HepG2 (cell line): ENCODE measurements around the gene PIANP. TPM values are rescaled to one million over a fixed set of nuclear protein-coding genes. Genes with fewer than 3 reads are reported as not detected.
A peak's percentile ranks its signal among the peaks of the same experiment; 100 is the strongest.

Experiments
- EZH2 ChIP-seq: conservative IDR thresholded peaks from 2 replicates; pipeline ENCODE4 v1.6.1; 2012; ENCODE audit warnings: mild to moderate bottlenecking, low read depth, low read length, moderate library complexity
- GATAD1 ChIP-seq: IDR thresholded peaks from 2 replicates; pipeline ENCODE4 v1.6.1; 2016; ENCODE audit warnings: missing genetic modification reagents, missing compliant biosample characterization
- ISX ChIP-seq: sonication (generic); formaldehyde crosslinking; conservative IDR thresholded peaks from 2 replicates; pipeline ENCODE4 v1.5.0; 2020; ENCODE audit warnings: missing genetic modification reagents
- MATR3 ChIP-seq: sonication (generic); formaldehyde crosslinking; IDR thresholded peaks from 2 replicates; pipeline ENCODE4 v1.4.0; 2020; ENCODE audit warnings: missing genetic modification reagents
- NFKB2 ChIP-seq: sonication (generic); formaldehyde crosslinking; IDR thresholded peaks from 2 replicates; pipeline ENCODE4 v1.4.0; 2020; ENCODE audit warnings: missing genetic modification reagents, borderline replicate concordance
- PAF1 ChIP-seq: IDR thresholded peaks from 2 replicates; pipeline ENCODE4 v1.6.1; 2016; ENCODE audit warnings: missing genetic modification reagents, missing compliant biosample characterization
- PHB2 ChIP-seq: fragments of 450-650 bp; IDR thresholded peaks from 2 replicates; pipeline ENCODE4 v1.6.1; 2018; ENCODE audit not compliant: partially characterized antibody
- PRPF4 ChIP-seq: fragments of 200-400 bp; formaldehyde crosslinking; IDR thresholded peaks from 2 replicates; pipeline ENCODE4 v1.6.1; 2016; ENCODE audit warnings: low read length, low read depth; ENCODE audit not compliant: poor library complexity, severe bottlenecking
- RNF2 ChIP-seq: fragments of 450-650 bp; conservative IDR thresholded peaks from 2 replicates; pipeline ENCODE4 v1.6.1; 2016; ENCODE audit warnings: low read depth
- SNAI1 ChIP-seq: sonication (generic); formaldehyde crosslinking; IDR thresholded peaks from 2 replicates; pipeline ENCODE4 v1.5.0; 2020; ENCODE audit warnings: mild to moderate bottlenecking, missing genetic modification reagents, borderline replicate concordance
- TAF1 ChIP-seq: sonication (generic); formaldehyde crosslinking; IDR thresholded peaks from 2 replicates; pipeline ENCODE4 v1.4.0; 2020; ENCODE audit warnings: missing genetic modification reagents
- TSC22D2 ChIP-seq: sonication (generic); formaldehyde crosslinking; IDR thresholded peaks from 2 replicates; pipeline ENCODE4 v1.5.1; 2020; ENCODE audit warnings: missing genetic modification reagents, mild to moderate bottlenecking, borderline replicate concordance
- ZBTB38 ChIP-seq: sonication (generic); formaldehyde crosslinking; IDR thresholded peaks from 2 replicates; pipeline ENCODE4 v1.5.1; 2020; ENCODE audit warnings: mild to moderate bottlenecking, missing genetic modification reagents
- ZNF224 ChIP-seq: sonication (generic); formaldehyde crosslinking; IDR thresholded peaks from 2 replicates; pipeline ENCODE4 v1.5.0; 2020; ENCODE audit warnings: mild to moderate bottlenecking, missing genetic modification reagents
- ZNF24 ChIP-seq: fragments of 450-650 bp; IDR thresholded peaks from 2 replicates; pipeline ENCODE4 v1.6.1; 2017; ENCODE audit warnings: antibody characterized with exemption, mild to moderate bottlenecking
- ZNF749 ChIP-seq: sonication (generic); formaldehyde crosslinking; IDR thresholded peaks from 2 replicates; pipeline ENCODE4 v1.8.0; 2022; ENCODE audit warnings: mild to moderate bottlenecking, missing genetic modification reagents, moderate library complexity, borderline replicate concordance
- ZNF782 ChIP-seq: sonication (generic); formaldehyde crosslinking; IDR thresholded peaks from 2 replicates; pipeline ENCODE4 v1.4.0; 2020; ENCODE audit warnings: missing genetic modification reagents, mild to moderate bottlenecking, borderline replicate concordance
- polyA plus RNA-seq, 8 experiments: library from polyadenylated mRNA; depleted of rRNA in 3 of 8; stranded (reverse) in 7 of 8; unstranded in 1 of 8; fragments of >200 nt; fragmentation: Illumina TruSeq in 4 of 8; extraction: Trizol in 4 of 8; gene quantifications; 2 replicates each; pipeline versions ENCODE4 v1.2.1 to v1.2.3, GENCODE V29; 2011 to 2016; ENCODE audit warnings: low read depth in 4 of 8, missing spikeins in 1 of 8, mixed read lengths in 1 of 8; ENCODE audit not compliant: insufficient read depth in 1 of 8
- total RNA-seq, 5 experiments: library from RNA; depleted of rRNA; stranded (reverse); fragments of >200 nt; fragmentation: Illumina TruSeq; extraction: Trizol; gene quantifications; 2 replicates each; pipeline ENCODE4 v1.2.3, GENCODE V29; 2016; ENCODE audit warnings: low read depth in 1 of 5
- TF ChIP-seq, protein P1 (sequence below): IDR thresholded peaks from 2 replicates; pipeline ENCODE4 v1.6.1; 2016; ENCODE audit warnings: low read depth, missing genetic modification reagents, missing compliant biosample characterization
- TF ChIP-seq, protein P2 (sequence below): sonication (generic); formaldehyde crosslinking; IDR thresholded peaks from 2 replicates; pipeline ENCODE4 v1.8.0; 2022; ENCODE audit warnings: mild to moderate bottlenecking, missing genetic modification reagents
- TF ChIP-seq, protein P3 (sequence below): sonication (generic); formaldehyde crosslinking; IDR thresholded peaks from 2 replicates; pipeline ENCODE4; 2020; ENCODE audit warnings: missing genetic modification reagents, mild to moderate bottlenecking, borderline replicate concordance
- TF ChIP-seq, protein P4 (sequence below): sonication (generic); formaldehyde crosslinking; IDR thresholded peaks from 2 replicates; pipeline ENCODE4 v1.4.0; 2020; ENCODE audit warnings: mild to moderate bottlenecking, missing genetic modification reagents

The PIANP gene
- total and polyA plus RNA-seq, 2 of the 13 experiments (the other 11 are each of a cell fraction or from before 2014, with no cell fraction given) = not detected

DNA sequence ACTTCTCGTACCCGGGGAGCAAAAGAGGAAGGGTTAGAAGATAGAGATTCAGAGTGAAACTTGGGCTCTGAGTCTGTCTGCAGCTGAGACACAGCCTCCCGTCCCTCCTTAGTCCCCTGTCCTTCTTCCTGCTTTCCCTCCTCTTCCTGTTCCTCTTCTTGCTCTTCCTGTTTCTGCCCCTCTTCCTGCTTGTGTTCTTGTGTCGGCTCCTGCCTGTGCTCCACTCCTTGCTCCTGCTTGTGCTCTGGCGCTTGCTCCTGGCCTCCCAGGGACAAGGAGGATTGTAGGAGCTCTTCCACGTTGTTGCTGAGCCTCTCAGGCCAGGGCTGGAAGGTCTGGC, 56.4 kb downstream of the PIANP start (continued):
- TF ChIP-seq, protein P1, sequence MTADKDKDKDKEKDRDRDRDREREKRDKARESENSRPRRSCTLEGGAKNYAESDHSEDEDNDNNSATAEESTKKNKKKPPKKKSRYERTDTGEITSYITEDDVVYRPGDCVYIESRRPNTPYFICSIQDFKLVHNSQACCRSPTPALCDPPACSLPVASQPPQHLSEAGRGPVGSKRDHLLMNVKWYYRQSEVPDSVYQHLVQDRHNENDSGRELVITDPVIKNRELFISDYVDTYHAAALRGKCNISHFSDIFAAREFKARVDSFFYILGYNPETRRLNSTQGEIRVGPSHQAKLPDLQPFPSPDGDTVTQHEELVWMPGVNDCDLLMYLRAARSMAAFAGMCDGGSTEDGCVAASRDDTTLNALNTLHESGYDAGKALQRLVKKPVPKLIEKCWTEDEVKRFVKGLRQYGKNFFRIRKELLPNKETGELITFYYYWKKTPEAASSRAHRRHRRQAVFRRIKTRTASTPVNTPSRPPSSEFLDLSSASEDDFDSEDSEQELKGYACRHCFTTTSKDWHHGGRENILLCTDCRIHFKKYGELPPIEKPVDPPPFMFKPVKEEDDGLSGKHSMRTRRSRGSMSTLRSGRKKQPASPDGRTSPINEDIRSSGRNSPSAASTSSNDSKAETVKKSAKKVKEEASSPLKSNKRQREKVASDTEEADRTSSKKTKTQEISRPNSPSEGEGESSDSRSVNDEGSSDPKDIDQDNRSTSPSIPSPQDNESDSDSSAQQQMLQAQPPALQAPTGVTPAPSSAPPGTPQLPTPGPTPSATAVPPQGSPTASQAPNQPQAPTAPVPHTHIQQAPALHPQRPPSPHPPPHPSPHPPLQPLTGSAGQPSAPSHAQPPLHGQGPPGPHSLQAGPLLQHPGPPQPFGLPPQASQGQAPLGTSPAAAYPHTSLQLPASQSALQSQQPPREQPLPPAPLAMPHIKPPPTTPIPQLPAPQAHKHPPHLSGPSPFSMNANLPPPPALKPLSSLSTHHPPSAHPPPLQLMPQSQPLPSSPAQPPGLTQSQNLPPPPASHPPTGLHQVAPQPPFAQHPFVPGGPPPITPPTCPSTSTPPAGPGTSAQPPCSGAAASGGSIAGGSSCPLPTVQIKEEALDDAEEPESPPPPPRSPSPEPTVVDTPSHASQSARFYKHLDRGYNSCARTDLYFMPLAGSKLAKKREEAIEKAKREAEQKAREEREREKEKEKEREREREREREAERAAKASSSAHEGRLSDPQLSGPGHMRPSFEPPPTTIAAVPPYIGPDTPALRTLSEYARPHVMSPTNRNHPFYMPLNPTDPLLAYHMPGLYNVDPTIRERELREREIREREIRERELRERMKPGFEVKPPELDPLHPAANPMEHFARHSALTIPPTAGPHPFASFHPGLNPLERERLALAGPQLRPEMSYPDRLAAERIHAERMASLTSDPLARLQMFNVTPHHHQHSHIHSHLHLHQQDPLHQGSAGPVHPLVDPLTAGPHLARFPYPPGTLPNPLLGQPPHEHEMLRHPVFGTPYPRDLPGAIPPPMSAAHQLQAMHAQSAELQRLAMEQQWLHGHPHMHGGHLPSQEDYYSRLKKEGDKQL (CRISPR knock-in tag) = no peak
- TF ChIP-seq, protein P2, sequence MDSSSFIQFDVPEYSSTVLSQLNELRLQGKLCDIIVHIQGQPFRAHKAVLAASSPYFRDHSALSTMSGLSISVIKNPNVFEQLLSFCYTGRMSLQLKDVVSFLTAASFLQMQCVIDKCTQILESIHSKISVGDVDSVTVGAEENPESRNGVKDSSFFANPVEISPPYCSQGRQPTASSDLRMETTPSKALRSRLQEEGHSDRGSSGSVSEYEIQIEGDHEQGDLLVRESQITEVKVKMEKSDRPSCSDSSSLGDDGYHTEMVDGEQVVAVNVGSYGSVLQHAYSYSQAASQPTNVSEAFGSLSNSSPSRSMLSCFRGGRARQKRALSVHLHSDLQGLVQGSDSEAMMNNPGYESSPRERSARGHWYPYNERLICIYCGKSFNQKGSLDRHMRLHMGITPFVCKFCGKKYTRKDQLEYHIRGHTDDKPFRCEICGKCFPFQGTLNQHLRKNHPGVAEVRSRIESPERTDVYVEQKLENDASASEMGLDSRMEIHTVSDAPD (CRISPR knock-in tag) = no peak
- TF ChIP-seq SNAI1 (CRISPR knock-in tag) (no peak), RNF2 (no peak), ZNF224 (CRISPR knock-in tag) (no peak), TSC22D2 (CRISPR knock-in tag) (no peak), ISX (CRISPR knock-in tag) (no peak), MATR3 (CRISPR knock-in tag) (no peak), ZNF749 (no peak), PRPF4 (no peak), ZBTB38 (CRISPR knock-in tag) (no peak), PAF1 (no peak), ZNF24 (no peak), PHB2 (no peak), NFKB2 (0 out of 2 replicates have a peak, but pooled peaks have one; percentile 35), EZH2 (no peak), TAF1 (CRISPR knock-in tag) (0 out of 2 replicates have a peak, but pooled peaks have one; percentile 20), ZNF782 (no peak), GATAD1 (CRISPR knock-in tag) (no peak)
- TF ChIP-seq, protein P3, sequence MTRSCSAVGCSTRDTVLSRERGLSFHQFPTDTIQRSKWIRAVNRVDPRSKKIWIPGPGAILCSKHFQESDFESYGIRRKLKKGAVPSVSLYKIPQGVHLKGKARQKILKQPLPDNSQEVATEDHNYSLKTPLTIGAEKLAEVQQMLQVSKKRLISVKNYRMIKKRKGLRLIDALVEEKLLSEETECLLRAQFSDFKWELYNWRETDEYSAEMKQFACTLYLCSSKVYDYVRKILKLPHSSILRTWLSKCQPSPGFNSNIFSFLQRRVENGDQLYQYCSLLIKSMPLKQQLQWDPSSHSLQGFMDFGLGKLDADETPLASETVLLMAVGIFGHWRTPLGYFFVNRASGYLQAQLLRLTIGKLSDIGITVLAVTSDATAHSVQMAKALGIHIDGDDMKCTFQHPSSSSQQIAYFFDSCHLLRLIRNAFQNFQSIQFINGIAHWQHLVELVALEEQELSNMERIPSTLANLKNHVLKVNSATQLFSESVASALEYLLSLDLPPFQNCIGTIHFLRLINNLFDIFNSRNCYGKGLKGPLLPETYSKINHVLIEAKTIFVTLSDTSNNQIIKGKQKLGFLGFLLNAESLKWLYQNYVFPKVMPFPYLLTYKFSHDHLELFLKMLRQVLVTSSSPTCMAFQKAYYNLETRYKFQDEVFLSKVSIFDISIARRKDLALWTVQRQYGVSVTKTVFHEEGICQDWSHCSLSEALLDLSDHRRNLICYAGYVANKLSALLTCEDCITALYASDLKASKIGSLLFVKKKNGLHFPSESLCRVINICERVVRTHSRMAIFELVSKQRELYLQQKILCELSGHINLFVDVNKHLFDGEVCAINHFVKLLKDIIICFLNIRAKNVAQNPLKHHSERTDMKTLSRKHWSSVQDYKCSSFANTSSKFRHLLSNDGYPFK (CRISPR knock-in tag) = no peak
- TF ChIP-seq, protein P4, sequence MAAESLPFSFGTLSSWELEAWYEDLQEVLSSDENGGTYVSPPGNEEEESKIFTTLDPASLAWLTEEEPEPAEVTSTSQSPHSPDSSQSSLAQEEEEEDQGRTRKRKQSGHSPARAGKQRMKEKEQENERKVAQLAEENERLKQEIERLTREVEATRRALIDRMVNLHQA (CRISPR knock-in tag) = no peak
